NCI-H510A (cell line): ENCODE data around the gene HACE1.
"Not testable (repeated sequence)": the region's sequence is repeated elsewhere in the genome, so short reads cannot be mapped to it uniquely, and the experiment has no call there.

Experiments
- DNase-seq: peaks from one replicate; lab custom pipeline; 2025; lab: John Stamatoyannopoulos, UW

HACE1 gene, protein sequence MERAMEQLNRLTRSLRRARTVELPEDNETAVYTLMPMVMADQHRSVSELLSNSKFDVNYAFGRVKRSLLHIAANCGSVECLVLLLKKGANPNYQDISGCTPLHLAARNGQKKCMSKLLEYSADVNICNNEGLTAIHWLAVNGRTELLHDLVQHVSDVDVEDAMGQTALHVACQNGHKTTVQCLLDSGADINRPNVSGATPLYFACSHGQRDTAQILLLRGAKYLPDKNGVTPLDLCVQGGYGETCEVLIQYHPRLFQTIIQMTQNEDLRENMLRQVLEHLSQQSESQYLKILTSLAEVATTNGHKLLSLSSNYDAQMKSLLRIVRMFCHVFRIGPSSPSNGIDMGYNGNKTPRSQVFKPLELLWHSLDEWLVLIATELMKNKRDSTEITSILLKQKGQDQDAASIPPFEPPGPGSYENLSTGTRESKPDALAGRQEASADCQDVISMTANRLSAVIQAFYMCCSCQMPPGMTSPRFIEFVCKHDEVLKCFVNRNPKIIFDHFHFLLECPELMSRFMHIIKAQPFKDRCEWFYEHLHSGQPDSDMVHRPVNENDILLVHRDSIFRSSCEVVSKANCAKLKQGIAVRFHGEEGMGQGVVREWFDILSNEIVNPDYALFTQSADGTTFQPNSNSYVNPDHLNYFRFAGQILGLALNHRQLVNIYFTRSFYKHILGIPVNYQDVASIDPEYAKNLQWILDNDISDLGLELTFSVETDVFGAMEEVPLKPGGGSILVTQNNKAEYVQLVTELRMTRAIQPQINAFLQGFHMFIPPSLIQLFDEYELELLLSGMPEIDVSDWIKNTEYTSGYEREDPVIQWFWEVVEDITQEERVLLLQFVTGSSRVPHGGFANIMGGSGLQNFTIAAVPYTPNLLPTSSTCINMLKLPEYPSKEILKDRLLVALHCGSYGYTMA

DNA sequence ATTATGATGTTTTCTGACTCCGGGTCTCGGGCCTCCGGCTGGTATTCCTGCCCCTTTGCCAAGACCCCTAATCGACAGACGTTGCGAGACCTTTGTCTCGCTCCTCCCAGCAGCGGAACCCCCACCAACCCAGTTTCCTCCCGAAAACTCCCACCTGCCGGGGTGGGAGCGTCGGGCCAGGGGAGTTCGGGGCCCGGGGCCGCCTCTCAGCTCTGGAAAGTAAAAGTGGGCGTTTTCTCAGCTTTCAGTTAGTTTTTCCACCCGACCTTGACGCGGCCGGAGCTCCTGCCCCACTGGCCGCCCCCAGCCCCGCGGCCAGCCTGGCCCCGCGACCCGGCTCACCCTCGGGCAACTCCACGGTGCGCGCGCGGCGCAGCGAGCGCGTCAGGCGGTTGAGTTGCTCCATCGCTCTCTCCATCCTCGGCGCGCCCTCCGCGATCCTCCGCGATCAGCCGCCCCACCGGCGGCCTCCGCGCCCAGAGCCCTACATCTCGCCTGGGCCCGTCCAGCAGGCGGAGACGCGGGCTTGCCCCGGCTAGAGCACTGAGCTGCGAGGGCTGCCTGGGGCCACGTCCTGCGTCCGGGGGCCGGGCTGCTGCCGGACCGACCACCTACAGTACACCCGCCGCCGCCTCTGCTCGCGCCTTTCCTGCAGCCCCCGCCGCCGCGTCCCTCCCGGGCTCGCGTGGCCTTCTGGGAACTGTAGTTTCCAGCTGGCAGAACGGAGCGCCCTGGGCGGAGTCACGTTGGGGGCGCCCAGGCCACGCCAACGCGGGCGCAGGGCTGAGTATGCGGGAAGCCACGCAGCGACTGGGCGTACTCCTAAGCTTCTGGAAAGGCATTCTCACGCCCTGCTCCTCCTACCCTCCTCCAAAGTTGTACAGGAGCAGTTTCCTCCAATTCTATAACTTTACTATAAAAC, at the start of gene HACE1:
TSS of gene HACE1 (minus strand) at position 695 of the 922 bp plus-strand sequence. CDS start at position 418, 277 bp downstream.
- peak; percentile 75 for DNase-seq

DNA sequence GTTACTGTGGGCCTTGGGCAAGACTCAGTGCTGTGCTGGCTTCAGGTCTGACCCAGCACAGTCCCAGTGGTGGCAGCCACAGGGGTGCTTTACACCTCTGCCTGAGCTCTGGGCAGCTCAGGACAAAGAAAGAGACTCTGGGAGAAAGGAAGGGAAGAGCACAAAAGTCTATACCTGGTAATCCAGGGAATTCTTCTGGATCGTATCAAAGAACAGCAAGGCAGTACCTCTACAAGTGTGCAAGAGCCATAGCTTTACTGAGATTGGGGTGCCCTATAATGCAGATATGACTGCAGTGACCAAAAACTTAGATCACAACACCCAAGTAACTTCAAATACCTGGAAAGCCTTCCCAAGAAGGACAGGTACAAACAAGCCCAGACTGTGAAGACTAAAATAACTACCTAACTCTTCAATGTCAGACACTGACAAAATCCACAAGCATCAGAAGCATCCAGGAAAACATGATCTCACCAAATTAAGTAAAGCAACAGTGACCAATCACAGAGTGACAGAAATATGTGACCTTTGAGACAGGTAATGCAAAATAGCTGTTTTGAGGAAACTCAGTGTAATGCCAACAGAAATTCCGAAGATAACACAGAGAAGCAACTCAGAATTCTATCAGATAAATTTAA, 49.3 kb upstream of the HACE1 start:
- no peak for DNase-seq

DNA sequence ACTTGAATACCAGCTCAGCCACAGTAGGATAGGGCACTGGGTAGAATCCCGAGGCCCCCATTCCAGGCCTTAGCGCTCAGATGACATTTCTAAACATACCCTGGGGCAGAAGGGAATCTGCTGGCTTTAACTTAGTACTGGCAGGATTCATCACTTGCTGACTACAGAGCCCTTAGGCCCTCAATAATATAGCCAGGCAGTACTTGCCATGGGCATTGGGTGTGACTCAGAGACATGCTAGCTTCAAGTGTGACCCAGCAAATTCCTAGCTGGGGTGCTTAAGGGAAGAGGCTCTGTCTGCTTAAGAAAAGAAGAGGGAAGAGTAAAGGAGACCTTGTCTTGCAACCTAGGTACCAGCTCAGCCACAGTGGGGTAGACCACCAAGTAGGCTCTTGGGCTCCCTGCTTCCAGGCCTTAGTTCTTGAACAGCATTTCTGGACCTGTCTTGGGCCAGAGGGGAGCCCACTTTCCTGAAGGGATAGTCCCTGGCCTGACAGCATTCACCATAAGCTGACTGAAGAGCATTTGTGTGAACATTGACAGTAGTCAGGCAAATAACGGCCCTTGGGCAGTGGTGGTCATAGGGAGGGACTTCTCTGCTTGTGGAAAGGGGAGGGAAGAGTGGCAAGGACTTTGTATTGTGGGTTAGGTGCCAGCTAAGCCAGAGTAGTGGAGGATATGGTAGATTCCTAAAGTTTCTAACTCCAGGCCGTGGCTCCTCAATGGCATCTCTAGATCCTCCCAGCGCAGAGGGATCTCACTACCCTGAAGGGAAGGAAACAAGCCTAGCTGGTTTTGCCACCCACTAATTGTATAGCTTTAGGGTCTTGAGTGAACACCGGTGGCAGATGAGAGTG, 48.5 kb upstream of the HACE1 start:
- DNase-seq = no peak

GRCh38 chr6:104898893-104899292, 39.2 kb upstream of the HACE1 start:
- DNase-seq = not testable (repeated sequence)

GRCh38 chr6:104896914-104897313, 37.2 kb upstream of the HACE1 start:
- no peak for DNase-seq

DNA sequence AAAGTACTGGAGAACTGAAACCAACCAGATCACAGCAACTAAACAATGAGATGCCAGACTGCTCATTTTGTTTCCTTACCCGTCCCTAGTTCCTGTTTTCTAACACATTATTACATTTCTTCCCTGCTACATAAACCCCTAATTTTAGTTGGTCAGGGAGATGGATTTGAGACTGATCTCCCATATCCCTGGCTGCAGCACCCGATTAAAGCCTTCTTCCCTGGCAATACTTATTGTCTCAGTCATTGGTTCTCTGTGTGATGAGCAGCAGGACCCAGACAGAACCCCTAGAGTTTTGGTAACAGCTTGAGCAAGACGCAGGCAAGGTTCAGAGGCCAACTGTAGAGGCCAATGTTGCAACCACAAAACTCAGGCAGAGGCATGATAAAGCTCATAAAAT, 28.3 kb upstream of the HACE1 start:
- no peak for DNase-seq

GRCh38 chr6:104887350-104887749, 27.6 kb upstream of the HACE1 start:
- no peak for DNase-seq

- peak; percentile 27 for DNase-seq
Measured at GRCh38 chr6:104885518-104886043, 25.9 kb upstream of the HACE1 start.

DNA sequence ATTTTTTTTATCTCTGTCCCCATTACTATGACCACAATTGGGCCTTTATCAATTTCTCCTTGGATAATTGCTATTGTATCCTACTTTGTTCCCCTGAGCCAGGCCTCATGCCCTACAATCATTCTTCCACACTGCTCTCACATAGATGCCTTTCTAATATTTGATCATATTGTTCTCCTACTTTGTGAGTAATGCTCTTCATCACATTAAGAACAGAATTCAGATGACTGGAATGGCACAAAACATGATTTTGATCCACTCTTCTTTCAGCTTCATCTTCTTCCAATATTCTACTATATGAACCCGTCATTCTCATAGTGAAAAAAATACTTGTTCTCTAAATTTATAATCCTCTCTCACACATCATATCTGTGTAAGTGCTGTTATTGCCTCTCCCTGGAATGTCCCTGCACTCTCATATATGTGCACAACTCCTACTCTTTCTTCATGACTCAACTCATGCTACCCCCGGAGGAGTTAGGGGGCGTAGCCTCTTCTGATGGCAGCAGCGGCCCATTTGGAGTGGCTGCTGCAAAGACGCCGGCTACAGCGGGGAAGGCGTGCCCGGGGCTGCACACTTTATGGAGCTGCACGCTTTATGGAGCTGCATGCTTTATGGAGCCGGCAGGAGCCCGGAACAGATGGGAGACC, 25.3 kb upstream of the HACE1 start:
- no peak for DNase-seq

DNA sequence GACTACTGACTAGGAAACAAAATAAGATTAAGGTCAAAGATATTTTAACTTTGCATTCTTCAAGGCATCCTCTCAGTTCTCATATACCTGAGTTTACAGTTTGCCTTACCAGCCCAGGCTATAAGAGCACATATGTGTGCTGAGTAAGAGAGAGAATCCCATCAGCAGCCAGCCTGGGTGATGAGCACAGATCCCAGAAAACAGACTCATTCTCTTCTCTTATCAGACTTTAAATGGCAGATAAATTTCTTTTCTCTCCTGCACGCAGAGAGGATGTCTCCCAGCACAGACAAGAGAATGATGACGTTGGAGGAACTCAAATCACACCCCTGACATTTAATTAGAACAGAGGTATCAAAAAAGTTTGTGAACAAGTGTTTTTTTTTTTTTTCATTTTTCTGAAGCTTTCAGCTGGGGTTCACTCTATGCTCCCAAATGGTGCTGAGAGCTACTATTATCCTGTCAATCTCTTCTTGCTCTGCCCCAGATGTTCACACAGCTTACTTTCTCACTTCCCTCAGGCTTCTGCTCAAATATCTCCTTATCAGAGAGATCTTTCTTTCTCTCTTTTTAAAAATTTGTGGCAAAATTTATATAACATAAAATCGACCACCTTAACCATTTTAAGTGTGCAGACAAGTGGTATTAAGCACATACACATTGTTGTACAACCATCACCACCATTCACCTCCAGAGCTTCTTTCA, 22.4 kb upstream of the HACE1 start:
- no peak for DNase-seq

- no peak for DNase-seq
Measured at GRCh38 chr6:104862456-104862855, 2.7 kb upstream of the HACE1 start.

DNA sequence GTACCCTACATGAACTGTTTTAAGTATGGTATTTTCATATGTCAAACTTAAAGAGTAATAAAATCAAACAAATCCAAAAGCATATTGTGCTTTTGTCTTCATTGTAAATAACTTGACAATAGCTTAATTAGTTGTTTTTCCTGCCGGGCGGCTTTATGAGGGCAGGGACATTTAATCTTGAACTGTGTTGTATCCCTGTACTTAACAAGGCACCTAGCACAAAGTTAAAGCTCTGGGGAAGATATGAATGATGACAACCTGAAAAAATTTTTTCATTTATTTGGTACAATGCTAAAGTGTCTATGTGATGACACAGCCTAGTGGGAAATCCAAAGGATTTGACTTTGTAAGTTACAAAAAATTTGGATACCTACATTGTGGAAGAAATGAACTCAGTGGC, 502 bp upstream of the HACE1 start:
- DNase-seq = no peak

DNA sequence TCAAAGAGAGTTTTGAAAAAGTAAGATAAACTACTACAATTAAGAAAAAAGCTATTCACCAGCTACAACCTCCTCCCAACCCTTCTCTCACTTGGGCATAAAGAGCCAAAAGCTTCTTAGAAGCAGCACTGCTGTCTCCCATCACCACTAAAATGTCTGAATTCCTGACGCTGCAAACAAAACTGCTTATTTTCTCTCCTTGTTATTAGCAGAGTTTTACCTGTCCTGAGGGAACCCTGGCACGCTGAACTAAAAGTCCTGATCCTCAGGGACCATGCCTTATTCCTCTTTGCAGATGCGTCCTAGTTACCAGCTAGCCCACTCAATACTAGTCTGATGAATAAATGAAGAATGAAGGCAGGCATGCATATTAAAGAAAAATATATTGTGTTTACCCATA, 1.1 kb downstream of the HACE1 start:
- DNase-seq = no peak

DNA sequence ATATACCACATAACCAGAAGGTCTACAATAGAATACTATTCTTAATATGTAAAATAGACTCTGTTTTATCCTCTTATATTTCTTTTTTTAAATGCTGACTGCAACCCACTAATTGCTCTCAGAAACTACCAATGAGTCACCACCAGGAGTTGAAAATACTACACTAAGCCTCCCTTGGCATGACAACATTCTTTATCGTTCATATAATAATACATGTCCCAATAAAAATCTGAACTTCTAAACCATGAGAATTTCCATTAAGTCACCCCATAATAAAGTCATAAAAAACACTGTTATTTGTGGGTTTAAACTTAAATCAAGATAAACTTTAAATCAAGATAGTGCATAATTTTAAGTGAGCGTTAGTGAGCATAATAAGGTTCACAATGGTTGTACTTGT, 4.2 kb downstream of the HACE1 start:
- DNase-seq = no peak

DNA sequence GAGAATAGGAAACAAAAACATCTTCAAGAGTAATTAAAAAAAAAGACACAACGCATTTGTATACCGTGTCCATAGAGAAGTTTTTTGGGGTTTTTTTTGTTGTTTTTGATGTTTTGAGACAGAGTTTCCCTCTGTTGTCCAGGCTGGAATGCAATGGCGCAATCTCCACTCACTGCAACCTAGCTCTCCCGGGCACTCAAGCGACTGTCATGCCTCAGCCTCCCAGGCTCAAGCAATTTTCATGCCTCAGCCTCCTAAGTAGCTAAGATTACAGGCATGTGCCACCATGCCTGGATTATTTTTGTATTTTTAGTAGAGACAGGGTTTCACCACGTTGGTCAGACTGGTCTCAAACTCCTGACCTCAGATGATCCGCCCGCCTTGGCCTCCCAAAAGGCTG, 12.0 kb downstream of the HACE1 start:
- DNase-seq = not testable (repeated sequence)

DNA sequence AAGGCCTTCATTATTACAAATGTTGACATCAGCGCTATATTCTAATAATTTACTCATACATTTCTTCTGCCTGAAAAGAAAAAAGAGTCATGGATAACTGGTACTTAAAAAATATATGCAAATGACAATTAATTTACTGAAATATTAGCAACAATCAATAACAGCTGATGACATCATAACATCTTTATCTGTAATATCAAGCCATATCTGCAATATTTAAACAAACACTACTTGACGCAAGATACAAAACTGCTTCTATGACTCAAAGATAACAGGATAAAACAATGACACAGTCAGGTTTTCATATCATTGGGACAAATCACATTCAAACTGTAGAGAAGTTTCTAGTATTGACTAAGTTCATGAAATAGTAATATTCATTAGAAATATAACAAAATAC, 16.5 kb downstream of the HACE1 start:
- no peak for DNase-seq

DNA sequence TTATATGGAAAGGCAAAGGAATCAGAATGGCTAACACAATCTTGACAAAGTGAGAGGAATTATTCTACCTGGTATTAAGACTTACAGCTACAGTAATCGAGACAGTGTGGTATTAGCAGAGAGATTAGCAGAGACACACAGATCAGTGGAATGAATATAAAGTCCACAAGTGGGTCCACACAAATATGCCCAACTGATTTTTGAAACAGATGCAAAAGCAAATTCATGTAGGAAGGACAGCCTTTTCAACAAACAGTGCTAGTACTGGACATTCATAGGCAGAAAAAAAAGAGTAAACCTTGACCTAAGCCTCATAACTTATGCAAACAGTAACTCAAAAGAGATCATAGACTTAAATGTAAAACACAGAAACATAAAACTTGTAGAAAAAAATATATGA, 22.6 kb downstream of the HACE1 start:
- no peak for DNase-seq

DNA sequence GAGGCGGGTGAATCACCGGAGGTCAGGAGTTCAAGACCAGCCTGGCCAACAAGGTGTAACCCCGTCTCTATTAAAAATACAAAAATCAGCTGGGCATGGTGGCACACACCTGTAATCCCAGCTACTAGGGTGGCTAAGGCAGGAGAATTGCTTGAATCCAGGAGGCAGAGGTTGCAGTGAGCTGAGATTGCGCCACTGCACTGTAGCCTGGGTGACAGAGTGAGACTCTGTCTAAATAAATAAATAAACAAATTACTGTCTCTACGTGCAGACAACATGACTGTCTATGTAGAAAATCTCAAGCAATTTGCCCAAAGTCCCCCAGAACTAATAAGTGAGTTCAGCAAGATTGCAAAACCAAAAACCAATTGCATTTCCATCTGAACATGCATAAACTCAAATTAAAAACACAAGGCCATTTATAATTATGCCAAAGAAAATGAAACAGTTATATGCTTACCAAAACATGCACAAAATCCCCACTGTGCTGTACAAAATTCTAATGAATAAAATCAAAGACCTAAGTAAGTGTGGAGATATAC, 23.2 kb downstream of the HACE1 start:
- DNase-seq = not testable (repeated sequence)

DNA sequence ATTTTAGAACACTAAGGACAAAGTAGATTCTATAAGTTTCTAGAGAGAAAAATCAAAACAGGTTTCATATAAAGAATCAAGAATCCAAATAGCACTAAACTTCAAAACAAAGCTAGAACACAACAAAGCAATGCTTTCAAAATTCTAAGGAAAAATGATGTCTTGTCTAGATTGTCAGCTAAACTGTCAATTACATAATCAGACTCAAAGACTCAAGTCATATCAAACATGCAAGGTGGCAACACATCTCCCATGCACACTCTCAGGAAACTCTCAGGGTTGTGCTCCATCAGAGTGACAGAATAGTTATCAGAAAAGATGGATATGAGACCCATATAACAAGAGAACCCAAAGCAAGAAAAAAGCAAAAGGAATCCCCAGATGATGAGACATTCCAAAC, 23.9 kb downstream of the HACE1 start:
- no peak for DNase-seq
